HG02884 (cell line): Measurements from ENCODE around the gene IRAG1.
"Not testable (repeated sequence)": the region's sequence is repeated elsewhere in the genome, so short reads cannot be mapped to it uniquely, and the experiment has no call there.

Experiments used
- ATAC-seq: cut with Tn5 transposase; IDR thresholded peaks from one replicate; pipeline ENCODE4 v1.9.1; 2021; ENCODE audit warnings: mild to moderate bottlenecking, moderate library complexity; ENCODE audit not compliant: unreplicated experiment

IRAG1 gene

DNA sequence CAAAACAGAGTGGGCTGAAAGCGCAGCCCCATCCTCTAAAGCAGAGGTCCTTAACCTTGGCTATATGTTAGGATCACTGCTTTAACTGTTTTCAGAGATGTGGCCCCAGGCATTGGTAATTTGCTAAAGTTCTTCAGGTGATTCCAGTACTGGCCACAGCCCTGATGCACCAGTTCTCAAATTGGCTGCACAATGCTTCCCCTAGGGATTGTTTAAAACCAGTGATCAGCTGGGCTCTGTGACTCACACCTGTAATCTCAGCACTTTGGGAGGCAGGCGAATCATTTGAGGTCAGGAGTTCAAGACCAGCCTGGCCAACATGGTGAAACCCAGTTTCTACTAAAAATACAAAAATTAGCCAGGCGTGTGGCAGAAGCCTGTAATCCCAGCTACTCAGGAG, 8.4 kb upstream of the IRAG1 start:
- ATAC-seq, result no peak

DNA sequence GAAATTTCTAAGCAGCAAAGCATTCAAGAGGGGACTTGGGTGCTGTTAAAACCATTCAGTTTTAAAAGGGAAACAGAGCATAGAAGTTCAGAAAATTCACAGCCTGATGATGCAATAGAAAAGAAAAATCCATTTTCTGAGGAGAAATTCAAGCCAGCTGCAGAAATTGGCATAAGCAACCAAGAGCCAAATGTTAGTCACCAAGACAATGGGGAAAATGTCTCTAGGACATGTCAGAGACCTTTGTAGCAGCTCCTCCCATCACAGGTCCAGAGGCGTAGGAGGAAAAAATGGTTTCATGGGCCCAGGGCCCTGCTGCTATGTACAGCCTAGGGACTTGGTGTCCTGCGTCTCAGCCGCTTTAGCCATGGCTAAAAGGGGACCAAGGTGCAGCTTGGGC, 5.5 kb upstream of the IRAG1 start:
- ATAC-seq, result no peak

DNA sequence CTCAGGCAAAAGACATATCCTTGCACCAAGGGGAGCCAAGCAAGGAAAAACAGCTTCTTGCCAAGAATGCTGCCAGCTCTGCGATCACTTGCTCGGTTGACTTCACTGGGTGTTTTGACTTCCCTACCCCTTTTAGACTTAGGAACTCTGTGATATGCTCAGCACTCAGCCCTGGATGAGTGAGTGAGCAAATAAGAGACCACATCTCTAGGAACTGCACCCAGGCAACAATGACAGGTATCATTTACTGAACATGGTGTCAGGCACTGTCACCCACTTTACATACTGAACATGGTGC, 3.7 kb upstream of the IRAG1 start:
- ATAC-seq, result no peak

DNA sequence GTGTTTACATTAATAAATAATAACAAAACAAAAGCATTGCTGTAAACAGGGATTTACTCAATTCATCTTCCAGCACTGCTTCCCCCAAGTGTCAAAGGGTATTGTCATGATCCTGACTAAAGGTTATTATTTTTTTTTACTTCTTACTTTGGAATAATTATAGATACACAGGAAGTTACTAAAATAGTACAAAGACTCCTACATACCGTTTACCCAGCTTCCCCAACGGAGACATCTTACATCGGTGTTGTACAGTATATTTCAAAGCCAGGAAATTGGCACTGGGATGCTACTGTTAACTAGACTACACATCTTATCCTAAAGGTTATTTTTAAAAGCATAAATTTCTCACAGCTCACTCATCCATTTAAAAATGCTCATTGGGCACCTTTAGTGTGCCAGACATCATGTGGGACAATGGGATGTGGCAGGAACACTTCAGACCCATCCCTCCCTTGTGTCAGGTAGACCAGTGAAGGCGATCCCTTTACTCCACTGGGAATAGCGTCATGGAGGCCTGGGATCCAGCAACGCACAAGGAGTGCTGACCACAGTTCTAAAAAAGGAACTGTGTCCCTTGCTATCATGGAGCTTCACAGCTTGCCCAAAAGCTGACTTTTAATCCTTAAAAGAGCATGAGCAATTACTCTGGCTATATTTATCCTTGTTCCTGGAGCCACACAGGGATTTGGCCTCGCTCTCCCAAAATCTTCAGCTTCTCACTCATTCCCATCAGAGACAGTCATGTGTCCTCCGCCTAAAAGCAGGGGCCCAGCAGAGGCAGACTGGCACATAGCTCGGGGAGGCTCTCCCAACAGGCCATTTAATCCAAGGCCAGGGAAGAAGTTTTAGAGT, 3.1 kb upstream of the IRAG1 start:
- no peak for ATAC-seq

DNA sequence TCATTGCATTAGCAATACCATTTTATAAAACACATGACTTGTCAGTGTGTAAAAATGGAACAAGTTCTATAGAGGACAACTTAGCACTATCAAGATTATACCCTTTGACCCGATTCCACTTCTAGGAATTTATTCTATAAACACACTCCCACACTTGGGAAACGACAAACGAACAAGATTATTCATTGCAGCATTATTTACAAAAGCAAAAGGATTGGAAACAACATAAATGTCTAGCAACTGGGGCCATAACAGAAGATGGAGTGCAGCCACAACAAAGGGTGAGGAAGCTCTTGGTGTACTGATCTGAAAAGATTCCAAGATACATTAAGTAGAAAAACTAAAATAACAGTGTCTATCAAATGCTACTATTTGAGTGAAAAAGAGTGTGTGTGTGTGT, 2.3 kb upstream of the IRAG1 start:
- ATAC-seq, result no peak

DNA sequence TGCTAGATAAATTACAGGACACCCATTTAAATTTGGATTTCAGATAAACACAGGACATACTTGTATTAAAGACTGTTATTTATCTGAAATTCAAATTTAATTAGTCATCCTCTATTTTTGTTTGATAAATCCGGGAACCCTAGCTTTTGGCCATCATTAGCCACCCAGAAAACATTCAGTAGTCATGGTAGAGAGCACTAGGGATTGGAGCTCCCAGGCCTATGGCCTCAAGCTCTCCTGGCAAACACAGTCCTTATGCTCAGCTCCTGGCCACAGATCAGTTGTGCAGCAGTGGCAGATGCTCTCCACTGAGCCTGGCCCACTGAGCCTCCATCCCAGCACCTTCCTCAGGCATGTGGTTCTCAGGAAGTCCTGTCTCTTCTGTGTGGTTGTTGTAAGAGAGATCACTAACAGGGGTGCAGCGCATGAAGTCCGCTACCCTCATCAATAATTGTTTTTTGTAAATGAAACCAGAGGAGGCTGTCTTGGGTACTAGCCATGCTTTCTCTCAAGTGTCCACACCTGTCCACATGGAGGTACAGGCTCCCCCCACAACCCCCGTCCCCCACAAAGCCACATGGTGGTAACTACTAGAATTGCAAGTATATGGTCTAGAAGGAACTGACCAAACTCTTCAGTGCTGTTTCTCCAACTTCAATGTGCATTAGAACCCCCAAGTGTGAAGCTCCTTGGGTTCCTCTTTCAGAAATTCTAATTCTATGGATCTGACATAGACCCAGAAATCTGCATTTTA, 1.1 kb upstream of the IRAG1 start:
- no peak for ATAC-seq

DNA sequence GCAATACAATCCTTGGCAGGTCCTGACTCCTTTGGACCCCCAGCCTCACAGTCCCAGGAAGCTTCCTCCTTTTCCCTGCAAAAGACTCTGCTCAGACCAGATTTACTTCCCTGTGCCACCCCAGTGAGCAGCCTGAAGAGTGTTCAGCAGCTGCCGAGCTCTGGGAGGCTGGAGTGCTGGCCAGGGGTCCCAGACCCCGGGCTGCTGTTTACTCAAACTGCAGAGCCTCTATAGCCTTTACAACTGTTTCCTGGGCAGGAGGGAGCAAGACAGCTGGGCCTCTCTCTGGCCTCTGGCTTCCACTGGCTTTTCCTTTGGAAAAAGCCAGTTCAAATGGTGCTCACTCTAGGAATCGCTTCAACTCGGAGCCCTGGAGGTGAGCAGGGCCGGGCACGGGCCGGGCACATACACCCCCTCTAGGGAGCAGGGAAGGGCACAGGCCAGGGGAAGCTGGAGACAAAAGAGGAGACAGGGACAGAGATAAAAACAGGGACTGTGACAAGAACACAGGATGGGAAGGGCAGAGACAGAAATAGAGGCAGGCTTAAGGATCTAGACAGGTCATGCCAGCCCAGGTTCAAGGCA, 932 bp downstream of the IRAG1 start:
- ATAC-seq, result no peak

DNA sequence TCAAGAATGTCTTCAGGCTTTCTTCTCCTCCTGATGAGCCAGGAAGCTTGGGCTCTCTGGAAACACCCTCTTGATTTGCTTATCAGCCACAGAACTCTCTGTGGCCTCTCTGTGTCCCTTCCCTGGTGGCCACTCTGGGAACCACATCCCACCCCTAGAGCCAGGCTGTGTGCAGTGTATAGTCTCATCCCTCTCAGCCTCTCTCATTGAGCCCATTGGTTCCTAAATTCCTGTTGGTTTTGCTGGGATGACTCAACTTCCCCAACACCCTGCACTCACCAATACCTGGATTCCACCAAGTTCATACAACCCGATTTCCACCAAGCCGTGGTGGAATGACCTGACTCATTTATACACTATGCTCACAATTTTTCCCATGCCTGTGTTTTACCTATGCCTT, 5.2 kb downstream of the IRAG1 start:
- no peak for ATAC-seq

DNA sequence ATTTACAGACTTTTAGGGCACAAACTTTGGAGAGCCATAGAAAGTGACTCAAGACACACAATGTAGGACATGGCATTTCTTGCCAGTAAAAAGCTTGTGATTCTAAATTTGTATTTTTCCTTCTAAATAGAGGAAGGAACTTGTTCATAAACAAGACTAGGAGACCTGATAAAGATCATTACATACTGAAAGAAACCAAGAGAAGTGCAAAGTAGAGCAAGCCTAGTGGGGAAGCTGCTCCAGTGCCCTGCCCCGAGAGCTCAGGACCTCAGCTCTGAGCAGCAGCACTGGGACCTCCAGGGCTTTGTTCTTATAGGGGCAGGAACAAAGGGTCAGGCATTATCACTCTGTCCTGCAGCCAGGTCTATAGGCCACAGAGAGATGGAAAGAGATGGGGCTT, 7.2 kb downstream of the IRAG1 start:
- ATAC-seq, result no peak

DNA sequence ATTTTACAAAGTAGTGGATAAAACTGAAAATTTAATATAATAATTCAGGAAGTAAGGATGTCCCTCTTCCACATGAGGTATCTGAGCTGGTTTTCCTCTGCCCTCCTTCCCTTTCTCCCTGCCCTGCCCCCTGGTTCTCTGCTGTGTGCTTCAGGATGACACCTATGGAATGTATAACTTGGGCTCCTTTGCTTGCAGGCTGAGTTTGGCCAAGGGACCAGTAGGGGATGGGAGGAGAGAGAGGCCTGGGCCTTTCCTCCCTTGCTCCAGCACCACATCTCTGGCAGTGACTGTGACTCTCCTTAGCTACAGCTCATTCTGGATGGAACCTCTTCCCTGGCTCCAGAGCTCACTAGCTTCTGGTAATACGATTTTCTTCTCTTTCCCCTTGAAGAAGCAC, 10.1 kb downstream of the IRAG1 start:
- no peak for ATAC-seq

DNA sequence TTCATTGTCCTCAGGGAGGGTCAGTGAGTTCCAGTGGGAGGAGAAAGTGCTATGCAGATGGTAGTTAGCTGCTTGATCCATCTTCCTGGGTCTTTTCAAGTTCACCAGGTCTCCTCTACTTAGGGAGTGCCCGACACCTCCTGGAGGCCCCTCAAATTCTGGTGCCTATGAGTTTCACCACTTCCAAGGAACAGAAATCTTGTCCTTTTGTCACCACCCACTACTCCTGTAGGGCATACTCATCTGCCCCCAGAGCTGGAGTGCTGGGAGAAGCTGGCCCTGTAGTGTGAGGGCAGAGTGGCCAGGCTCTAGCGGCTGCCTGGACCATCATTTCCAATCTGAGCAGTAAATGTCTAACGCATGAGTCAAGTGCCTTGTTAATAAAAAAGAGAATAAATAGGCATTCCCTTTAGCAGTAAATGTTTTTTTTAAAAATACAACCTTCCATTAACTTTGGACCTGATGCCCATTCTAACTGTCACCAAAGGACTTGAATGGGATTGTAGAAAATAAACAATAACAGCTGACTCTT, 12.5 kb downstream of the IRAG1 start:
- ATAC-seq, result no peak

DNA sequence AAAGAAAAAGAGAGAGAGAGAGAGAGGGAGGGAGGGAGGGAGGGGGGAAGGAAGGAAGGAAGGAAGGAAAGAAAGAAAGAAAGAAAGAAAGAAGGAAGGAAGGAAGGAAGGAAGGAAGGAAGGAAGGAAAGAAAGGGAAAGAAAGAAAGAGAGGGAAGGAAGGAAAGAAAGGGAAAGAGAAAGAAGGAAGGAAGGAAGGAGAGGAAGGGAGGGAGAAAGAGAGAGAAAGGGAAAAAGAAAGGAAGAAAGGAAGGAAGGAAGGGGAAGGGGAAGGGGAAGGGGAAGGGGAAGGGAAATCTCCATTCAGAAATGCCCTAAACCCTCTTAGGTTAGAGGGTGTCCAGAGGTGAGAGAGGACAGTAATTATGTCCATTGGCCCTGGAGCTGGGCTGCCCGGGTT, 13.3 kb downstream of the IRAG1 start:
- ATAC-seq, result not testable (repeated sequence)

DNA sequence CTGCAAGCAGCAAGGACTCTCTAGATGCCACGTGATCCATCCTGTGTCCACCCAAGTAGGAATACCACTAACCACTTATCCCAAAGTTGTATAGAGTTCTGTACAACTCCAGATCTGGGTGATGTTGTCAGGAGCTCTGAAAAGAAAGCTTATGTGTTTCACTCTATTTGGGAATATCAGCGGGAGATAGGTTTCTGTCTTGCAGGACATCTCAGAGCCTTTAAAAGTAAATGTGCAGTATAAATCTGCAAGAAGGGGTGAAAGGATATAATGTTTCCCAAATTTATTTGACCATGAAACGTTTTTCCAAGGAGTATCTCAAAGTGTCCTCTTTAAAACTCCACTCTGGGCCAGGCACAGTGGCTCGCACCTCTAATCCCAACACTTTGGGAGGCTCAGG, 13.9 kb downstream of the IRAG1 start:
- ATAC-seq, result no peak

DNA sequence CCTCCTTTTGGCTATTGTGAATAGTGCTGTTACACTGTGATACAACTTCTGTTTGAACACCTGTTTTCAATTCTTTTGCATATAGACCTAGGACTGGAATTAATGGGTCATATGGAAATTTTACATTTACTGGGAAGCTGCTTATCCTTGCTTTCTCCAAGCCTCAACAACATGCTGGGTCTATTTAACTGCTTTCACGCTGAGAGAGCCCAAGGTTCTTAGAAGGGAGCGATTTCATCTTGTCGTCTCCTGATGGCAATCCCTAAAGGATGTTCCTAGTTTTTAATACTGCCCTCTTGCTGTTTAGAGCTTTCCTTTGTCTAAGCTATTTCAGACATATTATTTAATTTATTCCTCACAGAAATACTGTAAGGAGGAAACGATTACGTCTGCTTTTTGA, 15.5 kb downstream of the IRAG1 start:
- ATAC-seq, result no peak

DNA sequence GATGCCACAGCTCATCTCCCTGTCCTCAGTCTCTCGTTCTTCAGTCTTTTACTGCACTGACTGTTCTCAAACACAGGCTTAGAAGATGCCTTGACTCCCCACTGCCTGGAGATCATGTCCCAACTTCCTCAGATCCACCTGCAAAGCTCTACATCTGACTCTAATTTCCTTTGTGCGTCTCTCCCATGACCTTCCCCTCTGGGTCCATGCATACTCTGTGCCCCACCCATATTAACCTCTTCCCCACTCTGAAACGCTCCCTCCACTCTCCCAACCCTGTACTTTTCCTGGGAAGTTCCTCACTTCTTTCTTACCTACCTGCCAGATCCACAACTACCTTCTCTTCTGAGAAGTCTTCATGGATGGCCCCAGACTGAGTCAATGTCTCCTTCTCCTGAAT, 16.6 kb downstream of the IRAG1 start:
- ATAC-seq, result no peak

DNA sequence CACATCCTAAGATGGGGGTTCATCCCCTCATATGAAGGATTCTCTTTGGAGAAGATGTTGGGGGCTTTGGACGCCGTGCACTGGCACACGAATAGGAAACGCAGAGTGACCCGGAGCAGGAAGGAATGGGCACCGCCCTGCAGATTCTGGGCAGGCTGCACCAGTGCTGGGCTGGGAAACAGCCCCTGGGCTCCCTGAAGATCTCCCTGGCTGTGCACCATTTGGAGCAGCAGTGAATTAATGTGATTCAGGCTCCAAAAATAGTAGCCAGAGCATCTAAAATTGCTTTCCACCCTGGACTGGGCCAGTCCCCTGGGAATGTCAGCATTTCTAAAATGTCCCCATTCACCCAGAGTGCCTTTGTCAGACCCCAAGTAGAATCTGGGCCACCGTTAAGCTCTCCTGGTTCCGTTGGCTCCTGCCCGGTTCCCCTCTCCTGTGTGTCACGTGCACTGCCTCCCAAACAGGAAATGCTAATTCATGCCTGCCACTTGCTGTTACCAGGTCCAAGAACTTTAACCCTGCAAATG, 18.6 kb downstream of the IRAG1 start:
- ATAC-seq, result no peak

DNA sequence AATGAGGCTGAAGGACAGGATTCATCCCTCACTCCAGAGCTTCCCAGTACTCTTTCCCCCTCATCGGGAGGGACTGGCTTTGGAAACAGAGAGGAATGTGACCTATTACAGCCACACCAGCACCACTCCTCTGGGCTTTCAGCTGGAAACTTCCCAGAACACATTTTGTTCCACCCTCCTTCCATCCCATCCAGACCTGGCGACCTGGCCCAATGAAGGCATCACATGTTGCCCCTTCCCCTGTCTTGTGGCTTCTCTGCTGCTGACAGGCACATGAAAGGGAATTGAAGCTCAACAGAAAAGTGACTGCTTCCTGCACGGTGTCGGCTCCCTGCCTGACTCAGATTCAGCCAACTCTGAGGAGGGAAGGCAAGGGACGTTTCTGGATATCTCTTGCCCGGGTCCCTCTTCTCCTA, 19.1 kb downstream of the IRAG1 start:
- ATAC-seq, result no peak

DNA sequence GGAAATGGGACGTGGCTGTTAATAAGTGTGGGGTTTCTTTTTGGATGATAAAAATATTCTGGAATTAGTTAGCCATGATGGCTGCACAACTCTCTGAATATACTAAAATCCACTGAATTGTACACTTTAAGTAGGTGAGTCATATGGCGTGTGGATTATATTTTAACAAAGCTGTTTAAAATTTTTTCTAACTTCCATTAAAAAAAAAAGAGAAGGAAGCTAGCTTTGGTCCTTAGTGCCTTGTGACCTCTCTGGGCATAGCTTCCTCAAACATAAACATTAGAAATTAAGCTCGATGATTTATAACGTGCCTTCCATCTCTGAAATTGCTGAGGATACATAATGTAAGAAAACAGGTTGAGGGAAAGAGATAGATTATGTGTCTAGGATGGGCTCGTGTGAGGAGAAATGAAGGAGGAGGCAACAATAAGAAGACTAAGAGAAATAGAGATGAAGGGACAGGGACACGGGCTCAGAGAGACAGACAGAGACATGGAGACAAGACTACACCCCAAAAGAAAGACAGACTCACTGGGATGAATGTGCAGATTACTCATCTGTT, 20.0 kb downstream of the IRAG1 start:
- no peak for ATAC-seq

DNA sequence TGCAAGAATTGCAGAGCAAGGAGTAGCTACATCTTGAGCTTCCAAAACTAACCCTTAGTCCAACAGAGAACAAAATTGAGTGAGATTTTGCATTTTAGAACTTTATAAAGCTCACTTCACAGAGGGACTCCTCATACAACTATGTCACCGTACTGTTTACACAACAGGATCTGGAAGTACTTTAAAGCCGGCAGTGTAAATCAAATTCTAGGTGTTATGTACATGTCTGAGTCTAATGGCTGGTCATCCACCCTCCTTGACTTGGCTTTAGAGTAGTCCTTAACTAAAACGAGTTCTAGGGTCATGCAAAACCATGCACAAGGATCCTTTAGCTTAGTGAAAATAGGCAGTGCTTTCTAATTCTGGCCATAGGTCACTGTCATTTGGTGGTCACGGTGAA, 23.5 kb downstream of the IRAG1 start:
- ATAC-seq, result no peak

DNA sequence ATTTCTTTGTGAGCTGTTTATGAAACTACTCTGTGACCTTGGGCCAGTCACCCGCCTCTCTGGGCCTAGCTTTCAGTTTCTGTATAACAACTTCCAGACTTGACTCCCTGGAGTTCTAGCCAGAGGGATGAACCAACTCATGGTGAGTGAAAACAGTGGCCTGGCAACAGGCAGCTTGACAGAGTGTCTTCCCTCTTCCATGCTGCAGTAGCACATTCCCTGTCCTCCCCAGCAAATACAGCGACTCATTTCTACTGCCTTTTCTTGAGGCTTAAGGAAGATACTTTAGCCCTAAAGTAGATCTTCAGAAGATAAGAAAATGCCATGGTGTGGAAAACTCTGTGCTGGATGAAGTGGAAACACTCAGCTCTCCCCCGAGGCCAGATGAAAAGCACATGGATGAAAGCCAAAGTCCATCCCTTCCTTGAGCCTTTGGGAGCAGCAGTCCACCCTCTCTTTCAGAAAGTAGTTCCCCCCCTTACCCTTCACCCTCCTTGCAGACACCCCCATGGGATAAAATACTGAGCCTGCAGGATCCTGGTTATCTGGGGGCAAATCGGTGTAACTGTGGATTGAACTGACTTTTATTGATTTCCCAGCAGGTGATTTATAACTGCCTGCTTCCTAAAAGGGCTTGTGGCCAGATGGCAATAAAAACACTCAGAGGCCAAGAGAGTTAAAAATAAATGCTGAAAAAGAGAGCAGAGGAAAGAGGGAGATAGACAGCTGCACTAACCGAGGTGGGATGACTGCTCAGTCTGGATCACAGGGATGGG, 24.1 kb downstream of the IRAG1 start:
- ATAC-seq, result no peak

DNA sequence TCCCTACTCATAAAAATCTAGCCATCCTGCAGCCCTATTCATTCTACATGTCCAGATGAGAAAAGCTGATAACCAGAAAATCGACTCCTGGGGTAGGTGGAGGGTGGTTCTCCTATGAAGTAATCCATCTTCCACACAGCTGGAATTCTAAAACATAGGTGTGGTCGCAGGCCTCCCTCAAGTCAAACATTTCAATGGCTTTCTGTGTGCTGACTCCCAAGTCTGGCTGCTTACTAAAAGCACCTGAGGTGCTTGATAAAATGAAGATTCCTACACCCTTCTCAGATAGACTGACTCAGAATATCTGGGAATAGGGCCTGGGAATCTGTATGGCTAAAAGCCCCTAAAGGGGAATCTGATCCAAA, 26.1 kb downstream of the IRAG1 start:
- no peak for ATAC-seq
